Endothelial cell of umbilical vein (primary cell): Measurements from ENCODE around the gene MED26. TPM values are rescaled to one million over a fixed set of nuclear protein-coding genes. Genes with fewer than 3 reads are reported as not detected.

Experiments
- BruUV-seq: library from RNA; stranded (reverse); fragments of 400-500 nt; replicated peaks from 2 replicates; lab custom pipeline; 2021; lab: Mats Ljungman, UMichigan
- CTCF ChIA-PET: fragments of 300-600, 350-600 bp; sonication (Branson Sonifier 250); formaldehyde crosslinking; loops from one replicate; lab custom pipeline; 2021; ENCODE audit warnings: antibody characterized with exemption, inconsistent platforms; lab: Charles Lee
- POLR2A ChIA-PET: fragments of 300-600, 350-600 bp; sonication (Branson Sonifier 250); formaldehyde crosslinking; loops from one replicate; lab custom pipeline; 2021; ENCODE audit warnings: antibody characterized with exemption, inconsistent platforms; lab: Charles Lee
- DNase-seq: peaks from one replicate; pipeline ENCODE4 v3.0.0-alpha.2; 2011; ENCODE audit warnings: low read depth, low spot score
- FAIRE-seq: peaks from 2 replicates; lab custom pipeline; 2011; peaks lifted over from hg19 to GRCh38; lab: Jason Lieb, UNC
- H2AFZ ChIP-seq: 2 replicates; pipeline ENCODE4 v1.6.0; 2012; ENCODE audit warnings: low read depth, low read length, control low read depth, inconsistent platforms
- H3K27ac ChIP-seq: 2 replicates; pipeline ENCODE4 v1.5.1; 2011; ENCODE audit warnings: low read depth, mild to moderate bottlenecking, control low read depth, low read length, moderate library complexity; ENCODE audit not compliant: insufficient read depth
- H3K27me3 ChIP-seq, 2 experiments: 2 replicates each; pipeline versions ENCODE4 v1.6.0 to v1.6.1; 2011; ENCODE audit warnings: low read length in 2 of 2, mixed read lengths in 1 of 2; ENCODE audit not compliant: control insufficient read depth in 2 of 2, insufficient read depth in 2 of 2
- H3K36me3 ChIP-seq, 2 experiments: 2 replicates in 1 of 2; 3 replicates in 1 of 2; pipeline ENCODE4 v1.5.1; 2011; ENCODE audit warnings: low read length in 2 of 2, mild to moderate bottlenecking in 1 of 2, moderate library complexity in 1 of 2; ENCODE audit not compliant: control insufficient read depth in 2 of 2, insufficient read depth in 2 of 2; ENCODE audit errors: extremely low read depth in 1 of 2
- H3K4me1 ChIP-seq: 3 replicates; pipeline ENCODE4 v1.5.1; 2011; ENCODE audit warnings: mild to moderate bottlenecking, low read length; ENCODE audit not compliant: control insufficient read depth, insufficient read depth; ENCODE audit errors: extremely low read depth
- H3K4me2 ChIP-seq: 2 replicates; pipeline ENCODE4 v1.6.1; 2011; ENCODE audit warnings: low read length, control low read depth, mixed read lengths; ENCODE audit not compliant: insufficient read depth
- H3K4me3 ChIP-seq, 3 experiments: fragments of 200-600 bp in 1 of 3; sonication (generic), shearing (Covaris generic) in 1 of 3; replicated peaks in 1 of 3; 2 replicates each; pipeline ENCODE4 v1.5.1; 2011 to 2016; ENCODE audit warnings: control low read depth in 3 of 3, low read length in 3 of 3, mild to moderate bottlenecking in 2 of 3, inconsistent platforms in 1 of 3, low read depth in 1 of 3, moderate library complexity in 1 of 3; ENCODE audit not compliant: insufficient read depth in 1 of 3
- H3K79me2 ChIP-seq: 2 replicates; pipeline ENCODE4 v1.6.0; 2012; ENCODE audit warnings: low read length, inconsistent platforms; ENCODE audit not compliant: control insufficient read depth, insufficient read depth
- H3K9ac ChIP-seq: replicated peaks from 2 replicates; pipeline ENCODE3; 2011; ENCODE audit warnings: low read length, control low read depth; ENCODE audit not compliant: insufficient read depth; ENCODE audit errors: extremely low read depth
- H3K9me1 ChIP-seq: replicated peaks from 3 replicates; pipeline ENCODE4 v1.6.0; 2011; ENCODE audit warnings: mild to moderate bottlenecking, low read length; ENCODE audit not compliant: control insufficient read depth, insufficient read depth; ENCODE audit errors: extremely low read depth
- H3K9me3 ChIP-seq: replicated peaks from 2 replicates; pipeline ENCODE4 v1.5.1; 2012; ENCODE audit warnings: low read length, inconsistent platforms; ENCODE audit not compliant: control insufficient read depth, insufficient read depth
- H4K20me1 ChIP-seq: replicated peaks from 2 replicates; pipeline ENCODE3; 2011; ENCODE audit warnings: mild to moderate bottlenecking, low read length; ENCODE audit not compliant: control insufficient read depth, insufficient read depth; ENCODE audit errors: extremely low read depth
- CTCF ChIP-seq, 2 donors: IDR thresholded peaks; 1 replicate in 1 of 2; 2 replicates in 1 of 2; pipeline ENCODE4 v1.5.1; 2011; ENCODE audit warnings: low read length in 2 of 2, mild to moderate bottlenecking in 2 of 2, moderate library complexity in 2 of 2, control low read depth in 1 of 2, inconsistent platforms in 1 of 2, low read depth in 1 of 2; ENCODE audit not compliant: insufficient read depth in 1 of 2; ENCODE audit errors: extremely low read depth in 1 of 2
- FOS ChIP-seq: IDR thresholded peaks from 2 replicates; pipeline ENCODE4 v1.6.1; 2011; ENCODE audit warnings: mild to moderate bottlenecking, low read length, moderate library complexity, borderline replicate concordance; ENCODE audit not compliant: insufficient read depth
- GATA2 ChIP-seq: IDR thresholded peaks from 2 replicates; pipeline ENCODE4 v1.7.0; 2011; ENCODE audit warnings: low read depth, mild to moderate bottlenecking, moderate library complexity, mixed read lengths, low read length; ENCODE audit not compliant: insufficient read length, insufficient read depth
- JUN ChIP-seq: IDR thresholded peaks from 2 replicates; pipeline ENCODE4 v1.6.1; 2011; ENCODE audit warnings: borderline replicate concordance, low read depth; ENCODE audit not compliant: insufficient read length, insufficient read depth
- MYC ChIP-seq: IDR thresholded peaks from one replicate; pipeline ENCODE4 v1.6.1; 2011; ENCODE audit warnings: mild to moderate bottlenecking, low read depth, low read length
- POLR2A ChIP-seq: IDR thresholded peaks from 2 replicates; pipeline ENCODE4 v1.6.1; 2012; ENCODE audit warnings: low read depth, mild to moderate bottlenecking, control low read depth, low read length
- POLR2AphosphoS5 ChIP-seq: IDR thresholded peaks from 2 replicates; pipeline ENCODE4 v1.6.1; 2012; ENCODE audit warnings: low read depth, mild to moderate bottlenecking, control low read depth, low read length, moderate library complexity; ENCODE audit not compliant: insufficient read depth
- dilution Hi-C: fragments of 300-500 bp; cut with MboI; formaldehyde crosslinking; loops from one replicate; pipeline ENCODE4 v1.15.0; 2019; ENCODE audit warnings: low sequenced_read_pairs; ENCODE audit not compliant: extremely low pct_ligation_motif_present
- intact Hi-C: fragments of 100-400 bp; cut with micrococcal nuclease; formaldehyde crosslinking; loops from one replicate; pipeline ENCODE4 v1.10.0; 2022
- polyA plus RNA-seq, 4 experiments: library from polyadenylated mRNA; depleted of rRNA in 3 of 4; stranded (reverse) in 3 of 4; unstranded in 1 of 4; fragments of >200 nt; gene quantifications; 2 replicates each; pipeline versions ENCODE4 v1.2.1 to v1.2.3, GENCODE V29; 2011 to 2012; ENCODE audit warnings: missing spikeins in 1 of 4
- total RNA-seq: library from RNA; stranded (reverse); gene quantifications from 2 replicates; pipeline ENCODE4 v1.2.3, GENCODE V29; 2021

The MED26 gene
- total and polyA plus RNA-seq, 2 donors (not counting 3 experiments of a cell fraction or from before 2014, with no cell fraction given) = 5.6 to 13.4 TPM

DNA sequence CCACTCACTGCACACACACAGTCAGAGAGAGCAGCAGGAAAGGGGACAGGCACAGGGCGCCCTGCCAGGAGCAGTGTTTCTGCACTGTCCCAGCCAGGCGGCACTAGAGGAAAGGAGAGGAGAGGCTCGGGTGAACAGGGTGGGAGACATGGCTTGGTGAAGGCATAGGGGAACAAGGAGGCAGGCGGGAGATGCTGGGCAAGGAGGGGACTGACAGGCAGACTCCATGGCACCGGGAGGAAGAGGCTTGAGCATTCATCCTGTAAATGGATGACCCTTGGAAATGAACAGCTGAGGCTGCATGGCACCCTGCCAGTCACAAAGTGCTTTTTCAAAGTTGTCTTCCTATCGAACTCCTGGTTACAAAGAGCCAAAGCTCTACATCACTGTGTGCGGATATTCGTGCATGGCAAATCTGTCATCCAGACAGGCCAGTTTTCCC, 22.4 kb downstream of the MED26 start:
- Histone ChIP-seq H3K4me2 (no peak overlapping the region), H4K20me1 (peaks cover 4% of the 10 kb centered on the region), H3K36me3 (no peaks in the 10 kb centered on the region), H3K9me3 (no peaks in the 10 kb centered on the region), H3K4me3 (no peak overlapping the region), H3K27me3 (no peaks in the 10 kb centered on the region), H2AFZ (no peak overlapping the region), H3K4me1 (peaks cover 4% of the 10 kb centered on the region), H3K9ac (no peak overlapping the region), H3K79me2 (peaks cover 84% of the 10 kb centered on the region), H3K27ac (no peak overlapping the region), H3K9me1 (no peaks in the 10 kb centered on the region)
- POLR2A ChIA-PET = no interaction called here
- CTCF ChIA-PET = no interaction called here
- BruUV-seq = no TSS peak
- FAIRE-seq (no peak), DNase-seq (peak; percentile 32)
- TF ChIP-seq GATA2 = no peak
- TF ChIP-seq MYC = no peak
- TF ChIP-seq POLR2AphosphoS5 = no peak
- no peak for TF ChIP-seq FOS
- TF ChIP-seq CTCF (IDR thresholded peaks at IDR 0.05; ENCODE audit: extremely low read depth in 1 of 2, insufficient read depth in 1 of 2, low read depth in 1 of 2, low read length in 2 of 2) = no peak
- TF ChIP-seq JUN = no peak
- no peak for TF ChIP-seq POLR2A
- intact Hi-C loops = no loop called here
- dilution Hi-C loops = no loop called here
